Activated CD8-positive, alpha-beta memory T cell treated with anti-CD3 and anti-CD28 coated beads, Interleukin-2, amount 50 U/mL, for 24 hours (primary cell): ENCODE data around the gene GABRQ.

Experiments
- DNase-seq: peaks from one replicate; pipeline ENCODE4 v3.0.0-alpha.2; 2020; ENCODE audit errors: extremely low read depth

The GABRQ gene

GRCh38 chrX:152637649-152638442 lies at the start of gene GABRQ:
TSS of gene GABRQ (plus strand) at chrX:152637895. CDS start at chrX:152638203, 308 bp downstream.
- DNase-seq = no peak

- DNase-seq = no peak
Measured at GRCh38 chrX:152588206-152588605, 49.5 kb upstream of the GABRQ start.

GRCh38 chrX:152600853-152601633 lies 36.7 kb upstream of the GABRQ start:
- DNase-seq = no peak

GRCh38 chrX:152601848-152602616 lies 35.7 kb upstream of the GABRQ start:
- DNase-seq = no peak

GRCh38 chrX:152614791-152615190 lies 22.9 kb upstream of the GABRQ start:
- no peak for DNase-seq

- no peak for DNase-seq
Measured at GRCh38 chrX:152619897-152620296, 17.8 kb upstream of the GABRQ start.

- no peak for DNase-seq
Measured at GRCh38 chrX:152632445-152633097, 5.1 kb upstream of the GABRQ start.

- no peak for DNase-seq
Measured at GRCh38 chrX:152635941-152636340, 1.8 kb upstream of the GABRQ start.

- DNase-seq = no peak
Measured at GRCh38 chrX:152638443-152638904, 779 bp downstream of the GABRQ start.

GRCh38 chrX:152639426-152639825 lies 1.7 kb downstream of the GABRQ start:
- no peak for DNase-seq

- DNase-seq = no peak
Measured at GRCh38 chrX:152640034-152640818, 2.5 kb downstream of the GABRQ start.

- no peak for DNase-seq
Measured at GRCh38 chrX:152641256-152641875, 3.7 kb downstream of the GABRQ start.

- DNase-seq = no peak
Measured at GRCh38 chrX:152641996-152642395, 4.3 kb downstream of the GABRQ start.

- DNase-seq = no peak
Measured at GRCh38 chrX:152642931-152643564, 5.4 kb downstream of the GABRQ start.

GRCh38 chrX:152646961-152647360 lies 9.3 kb downstream of the GABRQ start:
- no peak for DNase-seq

GRCh38 chrX:152647978-152648377 lies 10.3 kb downstream of the GABRQ start:
- DNase-seq = no peak

- DNase-seq = no peak
Measured at GRCh38 chrX:152652060-152652459, 14.4 kb downstream of the GABRQ start.

- DNase-seq = no peak
Measured at GRCh38 chrX:152652467-152652866, 14.8 kb downstream of the GABRQ start.

- DNase-seq = no peak
Measured at GRCh38 chrX:152656087-152656486, 18.4 kb downstream of the GABRQ start.

GRCh38 chrX:152656890-152657289 lies 19.2 kb downstream of the GABRQ start:
- DNase-seq = no peak
